G401.6 (cell line): ENCODE data around the gene EXOC6.

Experiments
- FAIRE-seq: peaks from 2 replicates; lab custom pipeline; 2012; peaks lifted over from hg19 to GRCh38; lab: Jason Lieb, UNC

EXOC6 gene

GRCh38 chr10:93067443-93068365, 219.4 kb downstream of the EXOC6 start:
- no peak for FAIRE-seq

GRCh38 chr10:93068411-93069244, 220.3 kb downstream of the EXOC6 start:
- FAIRE-seq = no peak

GRCh38 chr10:93069245-93069561, 220.9 kb downstream of the EXOC6 start:
- FAIRE-seq = no peak

DNA sequence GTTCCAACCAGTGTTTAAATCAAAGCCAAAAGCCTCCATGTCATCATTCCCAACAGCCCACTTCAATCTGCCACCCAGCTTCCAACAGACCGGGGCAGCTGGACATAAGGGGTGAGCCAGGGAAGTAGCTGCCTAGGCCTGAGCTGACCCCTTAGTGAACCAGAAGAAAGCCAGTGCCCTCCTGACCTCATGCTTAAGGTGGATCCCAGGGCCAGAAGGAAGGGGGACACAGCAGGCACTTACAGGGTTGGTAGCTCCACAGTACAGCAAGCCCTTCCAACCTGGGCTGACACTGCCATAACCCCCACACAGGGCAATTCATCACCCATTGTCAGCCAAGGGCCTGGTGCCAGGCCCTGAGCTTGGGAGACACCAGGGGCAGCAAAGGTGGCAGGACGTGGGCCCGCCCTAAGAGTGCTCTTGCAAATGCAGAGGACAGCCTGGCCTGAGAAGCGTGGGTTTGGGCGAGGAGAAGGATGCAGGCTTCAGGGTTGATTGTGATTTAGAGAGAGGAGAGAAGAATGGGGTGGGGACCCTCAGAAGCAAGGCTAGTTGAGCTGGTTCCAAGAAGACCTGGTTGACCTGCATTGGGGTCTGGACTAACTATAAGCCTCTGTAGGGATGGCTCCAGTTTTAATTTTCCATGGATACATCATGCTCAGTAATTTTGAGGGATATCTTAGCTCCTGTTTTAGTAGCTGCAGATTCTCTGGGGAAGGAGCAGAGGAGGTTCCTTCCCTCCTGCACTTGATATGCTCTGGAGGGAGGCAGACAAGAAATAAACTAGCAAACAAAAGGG, 222.3 kb downstream of the EXOC6 start:
- FAIRE-seq = no peak

GRCh38 chr10:93071177-93071472, 222.8 kb downstream of the EXOC6 start:
- FAIRE-seq = no peak

GRCh38 chr10:93071674-93072224, 223.4 kb downstream of the EXOC6 start:
- no peak for FAIRE-seq

GRCh38 chr10:93072225-93072712, 223.9 kb downstream of the EXOC6 start:
- FAIRE-seq = no peak

DNA sequence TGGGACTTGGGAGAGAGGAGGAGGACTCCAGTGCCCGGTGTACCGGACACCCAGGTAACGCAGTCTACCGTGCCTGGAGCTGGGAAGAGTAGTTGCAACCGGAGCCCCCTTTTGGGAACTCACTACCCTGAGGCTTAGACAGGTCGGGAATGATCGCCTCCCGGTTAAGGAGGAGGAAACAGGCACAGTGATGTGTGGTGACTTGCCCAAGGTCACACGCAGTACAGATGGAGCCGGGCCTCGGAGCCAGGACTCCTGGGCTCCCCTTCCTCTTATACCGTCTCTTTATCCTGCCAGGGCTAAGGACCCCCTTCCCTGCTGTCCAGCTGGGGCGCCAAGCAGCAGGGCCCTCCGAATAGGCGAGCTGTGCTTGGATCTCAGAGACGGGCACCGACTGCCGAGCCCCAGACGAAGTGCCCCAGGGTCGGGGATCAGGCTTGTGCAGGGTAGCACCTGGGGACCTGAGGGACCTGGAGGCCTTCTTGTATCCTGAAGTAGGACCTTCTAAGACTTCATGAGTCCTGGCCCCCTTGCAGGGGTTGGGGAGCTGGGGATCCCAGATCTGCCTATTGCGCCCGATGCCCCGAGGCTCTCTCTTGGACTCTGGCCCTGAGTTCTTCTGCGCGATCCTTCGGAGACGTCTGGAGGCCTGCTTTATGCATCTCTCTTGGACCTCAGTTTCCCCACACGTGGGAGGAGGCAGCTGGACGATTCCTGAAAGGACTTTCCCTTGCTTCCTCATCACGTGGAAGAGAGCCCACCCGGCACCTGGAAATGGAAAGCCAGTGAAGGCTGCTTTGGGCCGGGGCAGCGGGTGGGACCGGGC, 224.6 kb downstream of the EXOC6 start:
- no peak for FAIRE-seq

GRCh38 chr10:93073539-93074146, 225.3 kb downstream of the EXOC6 start, which contains the start of gene CYP26A1:
CYP26A1 (plus strand) TSS chr10:93073893; CDS start chr10:93073935, 42 bp downstream.
- no peak for FAIRE-seq

- FAIRE-seq = no peak
Observed at GRCh38 chr10:93074147-93074596, 225.9 kb downstream of the EXOC6 start.

- FAIRE-seq = no peak
Observed at GRCh38 chr10:93074597-93075368, 226.5 kb downstream of the EXOC6 start.

- FAIRE-seq = no peak
Observed at GRCh38 chr10:93075369-93076221, 227.3 kb downstream of the EXOC6 start.

GRCh38 chr10:93076871-93077270, 228.6 kb downstream of the EXOC6 start:
- no peak for FAIRE-seq

DNA sequence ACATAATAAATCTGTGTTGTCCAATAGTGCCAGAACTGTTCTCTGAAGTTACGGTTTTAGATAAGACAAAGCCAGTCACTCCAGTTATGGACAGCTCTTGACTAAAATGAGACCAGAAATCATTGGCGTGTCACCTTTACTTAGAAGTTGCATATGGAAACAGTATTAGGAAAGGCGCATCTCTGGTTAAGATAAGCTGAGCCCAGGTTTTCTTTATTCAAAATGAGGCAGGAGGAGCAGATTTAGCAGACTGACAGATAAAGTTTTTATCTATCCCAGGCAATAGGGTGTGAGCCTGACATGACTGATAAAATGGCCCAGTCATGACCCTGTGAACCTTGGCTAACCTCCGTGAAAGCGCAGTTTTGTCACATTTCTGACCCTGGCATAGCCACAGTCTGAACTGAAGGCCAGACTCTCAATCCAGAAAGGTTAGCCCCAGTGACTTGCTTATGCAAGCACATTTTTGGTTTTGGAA, 229.6 kb downstream of the EXOC6 start:
- FAIRE-seq = no peak

- no peak for FAIRE-seq
Observed at GRCh38 chr10:93079663-93080349, 231.5 kb downstream of the EXOC6 start.

GRCh38 chr10:93080350-93081046, 232.2 kb downstream of the EXOC6 start:
- no peak for FAIRE-seq

DNA sequence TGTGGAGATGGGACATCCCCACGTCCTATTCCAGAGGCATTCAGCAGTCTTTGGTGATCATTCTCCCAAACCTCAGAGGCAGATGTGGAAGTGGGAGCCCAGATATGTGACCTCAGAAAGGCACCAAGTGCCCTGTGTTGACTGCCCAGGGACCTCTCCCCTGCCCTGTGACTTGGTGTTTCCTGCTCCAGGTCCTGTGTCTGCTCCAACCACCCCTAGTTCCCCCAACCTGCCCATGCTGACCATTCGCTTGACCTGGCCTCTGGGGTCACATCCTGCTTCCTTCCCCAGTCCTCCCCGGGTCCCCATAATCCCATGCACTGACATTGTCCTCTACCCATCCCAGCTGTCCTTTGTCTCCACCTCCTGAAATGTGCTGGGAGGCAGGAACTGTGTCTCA, 233.0 kb downstream of the EXOC6 start:
- no peak for FAIRE-seq

GRCh38 chr10:93081834-93082233, 233.5 kb downstream of the EXOC6 start:
- no peak for FAIRE-seq
